Measurements from ENCODE around the gene TSC2.
"Not testable (repeated sequence)": the region's sequence is repeated elsewhere in the genome, so short reads cannot be mapped to it uniquely, and the experiment has no call there.

The TSC2 gene

GRCh38 chr16:2124694-2125444 lies 77.1 kb downstream of the TSC2 start:
- in situ Hi-C loops (cut with MboI; ENCODE audit: low pct_unique_long_range_greater_than_20kb, low sequenced_read_pairs, unreplicated experiment); DNase-seq (ENCODE audit: low spot score): not testable (repeated sequence)

GRCh38 chr16:2125609-2126008 lies 77.8 kb downstream of the TSC2 start:
- in situ Hi-C loops (cut with MboI; ENCODE audit: low pct_unique_long_range_greater_than_20kb, low sequenced_read_pairs, unreplicated experiment); DNase-seq (ENCODE audit: low spot score): not testable (repeated sequence)

GRCh38 chr16:2126161-2126743 lies 78.5 kb downstream of the TSC2 start:
- in situ Hi-C loops (cut with MboI; ENCODE audit: low pct_unique_long_range_greater_than_20kb, low sequenced_read_pairs, unreplicated experiment); DNase-seq (ENCODE audit: low spot score): not testable (repeated sequence)

- DNase-seq (ENCODE audit: low spot score); in situ Hi-C loops (cut with MboI; ENCODE audit: low pct_unique_long_range_greater_than_20kb, low sequenced_read_pairs, unreplicated experiment): not testable (repeated sequence)
These were observed 79.3 kb downstream of the TSC2 start for GRCh38 chr16:2126928-2127556.

- in situ Hi-C loops (cut with MboI; ENCODE audit: low pct_unique_long_range_greater_than_20kb, low sequenced_read_pairs, unreplicated experiment); DNase-seq (ENCODE audit: low spot score): not testable (repeated sequence)
These were observed 80.0 kb downstream of the TSC2 start for GRCh38 chr16:2127630-2128280.

GRCh38 chr16:2129251-2129650 lies 81.5 kb downstream of the TSC2 start:
- in situ Hi-C loops (cut with MboI; ENCODE audit: low pct_unique_long_range_greater_than_20kb, low sequenced_read_pairs, unreplicated experiment); DNase-seq (ENCODE audit: low spot score): not testable (repeated sequence)

GRCh38 chr16:2129890-2130447 lies 82.2 kb downstream of the TSC2 start:
- DNase-seq (ENCODE audit: low spot score); in situ Hi-C loops (cut with MboI; ENCODE audit: low pct_unique_long_range_greater_than_20kb, low sequenced_read_pairs, unreplicated experiment): not testable (repeated sequence)

- in situ Hi-C loops (cut with MboI; ENCODE audit: low pct_unique_long_range_greater_than_20kb, low sequenced_read_pairs, unreplicated experiment); DNase-seq (ENCODE audit: low spot score): not testable (repeated sequence)
These were observed 86.0 kb downstream of the TSC2 start for GRCh38 chr16:2133797-2134196.

- in situ Hi-C loops (cut with MboI; ENCODE audit: low pct_unique_long_range_greater_than_20kb, low sequenced_read_pairs, unreplicated experiment); DNase-seq (ENCODE audit: low spot score): not testable (repeated sequence)
These were observed 87.3 kb downstream of the TSC2 start for GRCh38 chr16:2135071-2135470.

- in situ Hi-C loops (cut with MboI; ENCODE audit: low pct_unique_long_range_greater_than_20kb, low sequenced_read_pairs, unreplicated experiment) = not testable (repeated sequence)
These were observed 88.1 kb downstream of the TSC2 start, which contains the start of gene PKD1 for GRCh38 chr16:2135770-2136490. Gene PKD1, minus strand, starts transcription at chr16:2135898. Its CDS starts 209 bp downstream, at chr16:2135689.

More at GRCh38 chr16:2135770-2136490, 88.1 kb downstream of the TSC2 start, which contains the start of gene PKD1:
- DNase-seq (ENCODE audit: low spot score) = peak; percentile 43

All from GM13977 (cell line).